Astrocyte (in vitro differentiated cells and primary cell): ENCODE results near the gene SUGCT. TPM values are rescaled to one million over a fixed set of nuclear protein-coding genes. Genes with fewer than 3 reads are reported as not detected.

ENCODE experiments used
- DNase-seq: peaks from one replicate; pipeline ENCODE4 v3.0.0-alpha.2; 2010; ENCODE audit warnings: low read depth
- FAIRE-seq: peaks from 2 replicates; lab custom pipeline; 2011; peaks lifted over from hg19 to GRCh38; lab: Jason Lieb, UNC
- H2AFZ ChIP-seq: 2 replicates; pipeline ENCODE4 v1.6.0; 2012; ENCODE audit warnings: low read depth, low read length, inconsistent platforms
- H3K27ac ChIP-seq: 2 replicates; pipeline ENCODE4 v1.5.1; 2011; ENCODE audit warnings: low read depth, low read length, inconsistent platforms
- H3K27me3 ChIP-seq: 2 replicates; pipeline ENCODE4 v1.6.0; 2011; ENCODE audit warnings: low read length, inconsistent platforms; ENCODE audit not compliant: insufficient read depth
- H3K36me3 ChIP-seq: 2 replicates; pipeline ENCODE4 v1.5.1; 2011; ENCODE audit warnings: low read length, inconsistent platforms; ENCODE audit not compliant: insufficient read depth
- H3K4me1 ChIP-seq: 2 replicates; pipeline ENCODE4 v1.5.1; 2011; ENCODE audit warnings: low read length, inconsistent platforms; ENCODE audit not compliant: insufficient read depth
- H3K4me2 ChIP-seq: 2 replicates; pipeline ENCODE4 v1.6.0; 2012; ENCODE audit warnings: low read length, inconsistent platforms
- H3K4me3 ChIP-seq: 2 replicates; pipeline ENCODE4 v1.5.1; 2011; ENCODE audit warnings: low read depth, mild to moderate bottlenecking, low read length, inconsistent platforms; ENCODE audit not compliant: insufficient read depth
- H3K79me2 ChIP-seq: 2 replicates; pipeline ENCODE4 v1.6.0; 2012; ENCODE audit warnings: mild to moderate bottlenecking, low read length, inconsistent platforms; ENCODE audit not compliant: insufficient read depth
- H3K9ac ChIP-seq: 2 replicates; pipeline ENCODE4 v1.6.0; 2012; ENCODE audit warnings: mild to moderate bottlenecking, low read length, inconsistent platforms
- H3K9me3 ChIP-seq: 2 replicates; pipeline ENCODE4 v1.5.1; 2012; ENCODE audit warnings: low read depth, mild to moderate bottlenecking, low read length, inconsistent platforms; ENCODE audit not compliant: insufficient read depth
- H4K20me1 ChIP-seq: 2 replicates; pipeline ENCODE4 v1.6.0; 2012; ENCODE audit warnings: low read length, inconsistent platforms; ENCODE audit not compliant: insufficient read depth
- H3K27ac Mint-ChIP-seq: one replicate; pipeline ENCODE4 v1.8.0; 2021; ENCODE audit warnings: mild to moderate bottlenecking, mixed read lengths; ENCODE audit not compliant: unreplicated experiment
- H3K27me3 Mint-ChIP-seq: one replicate; pipeline ENCODE4 v1.8.0; 2021; ENCODE audit warnings: low read depth, mixed read lengths; ENCODE audit not compliant: unreplicated experiment
- H3K36me3 Mint-ChIP-seq: one replicate; pipeline ENCODE4 v1.8.0; 2021; ENCODE audit warnings: low read depth, mixed read lengths; ENCODE audit not compliant: unreplicated experiment
- H3K4me1 Mint-ChIP-seq: one replicate; pipeline ENCODE4 v1.8.0; 2021; ENCODE audit warnings: low read depth, mixed read lengths; ENCODE audit not compliant: unreplicated experiment
- H3K4me3 Mint-ChIP-seq: one replicate; pipeline ENCODE4 v1.8.0; 2021; ENCODE audit warnings: mild to moderate bottlenecking, moderate library complexity, mixed read lengths; ENCODE audit not compliant: unreplicated experiment
- H3K9me3 Mint-ChIP-seq: one replicate; pipeline ENCODE4 v1.8.0; 2021; ENCODE audit warnings: mild to moderate bottlenecking, mixed read lengths; ENCODE audit not compliant: unreplicated experiment
- CTCF ChIP-seq: IDR thresholded peaks from 2 replicates; pipeline ENCODE4 v1.5.1; 2011; ENCODE audit warnings: low read depth, mild to moderate bottlenecking, inconsistent platforms, low read length, moderate library complexity; ENCODE audit not compliant: insufficient read depth
- EZH2 ChIP-seq: IDR thresholded peaks from 2 replicates; pipeline ENCODE4 v1.6.1; 2012; ENCODE audit warnings: mild to moderate bottlenecking, low read length, inconsistent platforms; ENCODE audit not compliant: insufficient read depth
- total RNA-seq: library from RNA; stranded (reverse); gene quantifications from 2 replicates; pipeline ENCODE4 v1.2.1, GENCODE V29; 2021

SUGCT gene
- total RNA-seq, 1 donor from 2014 or later: 15.5 TPM

- no peak for TF ChIP-seq CTCF
- no peak for TF ChIP-seq EZH2
- H3K79me2 ChIP-seq: no peaks in the 10 kb centered on the region
Observed at GRCh38 chr7:40276061-40276460, 141.3 kb downstream of the SUGCT start.

GRCh38 chr7:40279991-40280390 is 145.2 kb downstream of the SUGCT start:
- peaks cover 4% of the 10 kb centered on the region for H3K4me1 Mint-ChIP-seq
- Histone ChIP-seq H3K4me2 (no peak overlapping the region), H2AFZ (no peak overlapping the region), H3K27ac (no peak overlapping the region), H3K9ac (no peak overlapping the region), H3K79me2 (no peaks in the 10 kb centered on the region), H3K4me1 (no peaks in the 10 kb centered on the region), H3K4me3 (no peak overlapping the region), H3K9me3 (no peaks in the 10 kb centered on the region), H3K27me3 (no peaks in the 10 kb centered on the region), H4K20me1 (no peaks in the 10 kb centered on the region), H3K36me3 (no peaks in the 10 kb centered on the region)
- H3K27ac Mint-ChIP-seq: no peak overlapping the region
- peaks cover 4% of the 10 kb centered on the region for H3K9me3 Mint-ChIP-seq
- H3K27me3 Mint-ChIP-seq: no peaks in the 10 kb centered on the region
- H3K4me3 Mint-ChIP-seq: no peak overlapping the region
- TF ChIP-seq CTCF (no peak), EZH2 (no peak)
- H3K36me3 Mint-ChIP-seq: no peaks in the 10 kb centered on the region
- DNase-seq (no peak), FAIRE-seq (peak; percentile 41)

More at GRCh38 chr7:40276061-40276460, 141.3 kb downstream of the SUGCT start:
- H3K4me1 Mint-ChIP-seq: peaks cover 2% of the 10 kb centered on the region
- no peaks in the 10 kb centered on the region for H4K20me1 ChIP-seq
- no peak overlapping the region for H3K27ac Mint-ChIP-seq
- no peak for FAIRE-seq
- no peaks in the 10 kb centered on the region for H3K36me3 ChIP-seq
- no peak for DNase-seq
- H3K9me3 ChIP-seq: no peaks in the 10 kb centered on the region
- H3K27me3 Mint-ChIP-seq: no peaks in the 10 kb centered on the region
- no peak overlapping the region for H3K4me3 Mint-ChIP-seq
- no peaks in the 10 kb centered on the region for H3K27me3 ChIP-seq
- H3K9ac ChIP-seq: no peak overlapping the region
- H3K4me2 ChIP-seq: no peak overlapping the region
- H2AFZ ChIP-seq: no peak overlapping the region
- no peak overlapping the region for H3K27ac ChIP-seq
- H3K4me3 ChIP-seq: no peak overlapping the region
- H3K4me1 ChIP-seq: no peaks in the 10 kb centered on the region
- no peaks in the 10 kb centered on the region for H3K9me3 Mint-ChIP-seq
- no peaks in the 10 kb centered on the region for H3K36me3 Mint-ChIP-seq

GRCh38 chr7:40282858-40283257 is 148.1 kb downstream of the SUGCT start:
- Mint-ChIP-seq H3K4me1 (peaks cover 11% of the 10 kb centered on the region), H3K9me3 (peaks cover 4% of the 10 kb centered on the region), H3K36me3 (no peaks in the 10 kb centered on the region), H3K27me3 (no peaks in the 10 kb centered on the region), H3K4me3 (no peak overlapping the region), H3K27ac (peak overlapping the region; percentile 80)
- H3K36me3 ChIP-seq: no peaks in the 10 kb centered on the region
- no peaks in the 10 kb centered on the region for H3K79me2 ChIP-seq
- no peak overlapping the region for H2AFZ ChIP-seq
- no peak overlapping the region for H3K4me3 ChIP-seq
- no peak overlapping the region for H3K4me2 ChIP-seq
- no peaks in the 10 kb centered on the region for H3K27me3 ChIP-seq
- no peak overlapping the region for H3K9ac ChIP-seq
- H4K20me1 ChIP-seq: no peaks in the 10 kb centered on the region
- no peaks in the 10 kb centered on the region for H3K4me1 ChIP-seq
- H3K9me3 ChIP-seq: no peaks in the 10 kb centered on the region
- no peak for TF ChIP-seq EZH2
- no peak for TF ChIP-seq CTCF
- no peak for DNase-seq
- H3K27ac ChIP-seq: no peak overlapping the region
- FAIRE-seq: no peak
